SK-N-MC (cell line): Measurements from ENCODE around the gene DNAH9.

Experiments used
- EZH2 ChIP-seq: fragments of 200-600 bp; sonication (generic); IDR thresholded peaks from one replicate; pipeline ENCODE4 v1.6.1; 2017; ENCODE audit warnings: antibody characterized with exemption
- FOXP2 ChIP-seq: optimal IDR thresholded peaks from 2 replicates; pipeline ENCODE3; 2011; ENCODE audit warnings: mild to moderate bottlenecking, moderate library complexity; ENCODE audit not compliant: insufficient read depth; ENCODE audit errors: extremely low read length, control extremely low read depth
- POLR2AphosphoS5 ChIP-seq: IDR thresholded peaks from 2 replicates; pipeline ENCODE4 v1.6.1; 2012; ENCODE audit warnings: mild to moderate bottlenecking, low read depth, low read length, borderline replicate concordance

- no peak for TF ChIP-seq POLR2AphosphoS5
- TF ChIP-seq EZH2, result no peak
- no peak for TF ChIP-seq FOXP2
These were observed 297.9 kb downstream of the DNAH9 start for GRCh38 chr17:11896199-11896598.
